IMR-90 (cell line): ENCODE results near the gene MCF2L. TPM values are rescaled to one million over a fixed set of nuclear protein-coding genes. Genes with fewer than 3 reads are reported as not detected.

Experiments used
- ATAC-seq: fragments of 200-7000 bp; cut with Tn5 transposase; 2 replicates; pipeline ENCODE4 v1.9.1; 2020; ENCODE audit warnings: low read depth, mild to moderate bottlenecking, moderate library complexity
- BruUV-seq: library from RNA; stranded (reverse); fragments of 400-500 nt; replicated peaks from 2 replicates; lab custom pipeline; 2021; lab: Mats Ljungman, UMichigan
- CTCF ChIA-PET: fragments of 300-600 bp; formaldehyde crosslinking; extraction: SDS; loops from one replicate; lab custom pipeline; 2021; ENCODE audit warnings: antibody characterized with exemption; lab: Yijun Ruan, JAX
- POLR2A ChIA-PET: fragments of 300-600 bp; sonication (Branson Sonifier 250); formaldehyde crosslinking; loops from one replicate; lab custom pipeline; 2022; ENCODE audit warnings: antibody characterized with exemption; ENCODE audit not compliant: unreplicated experiment; lab: Charles Lee
- DNase-seq: peaks from one replicate; pipeline ENCODE4 v3.0.0; 2013
- H2AFZ ChIP-seq: replicated peaks from 2 replicates; pipeline ENCODE3; 2013; ENCODE audit warnings: low read length, mild to moderate bottlenecking; ENCODE audit not compliant: poor library complexity
- H2AK5ac ChIP-seq: 2 replicates; pipeline ENCODE4 v1.6.1; 2013; ENCODE audit warnings: low read depth, low read length, inconsistent platforms
- H2AK9ac ChIP-seq: replicated peaks from 2 replicates; pipeline ENCODE3; 2013; ENCODE audit warnings: mild to moderate bottlenecking, low read depth, low read length, moderate library complexity; ENCODE audit not compliant: poor library complexity
- H2BK120ac ChIP-seq: 2 replicates; pipeline ENCODE4 v1.6.1; 2013; ENCODE audit warnings: low read depth, low read length, inconsistent platforms
- H2BK15ac ChIP-seq: 3 replicates; pipeline ENCODE4 v1.6.1; 2013; ENCODE audit warnings: low read depth, low read length, inconsistent platforms
- H2BK20ac ChIP-seq: 2 replicates; pipeline ENCODE4 v1.6.1; 2013; ENCODE audit warnings: low read depth, mild to moderate bottlenecking, inconsistent platforms, low read length, moderate library complexity
- H2BK5ac ChIP-seq: 2 replicates; pipeline ENCODE4 v1.6.1; 2013; ENCODE audit warnings: mild to moderate bottlenecking, low read depth, low read length, inconsistent platforms; ENCODE audit not compliant: poor library complexity, severe bottlenecking
- H3K14ac ChIP-seq: replicated peaks from 2 replicates; pipeline ENCODE4 v1.6.1; 2013; ENCODE audit warnings: low read depth, low read length, inconsistent platforms
- H3K18ac ChIP-seq: 2 replicates; pipeline ENCODE4 v1.6.1; 2013; ENCODE audit warnings: low read depth, low read length, control low read depth
- H3K23ac ChIP-seq: 2 replicates; pipeline ENCODE4 v1.6.1; 2013; ENCODE audit warnings: low read depth, low read length, inconsistent platforms
- H3K27ac ChIP-seq: 2 replicates; pipeline ENCODE4 v1.5.1; 2013; ENCODE audit warnings: mild to moderate bottlenecking, control low read depth, low read length; ENCODE audit not compliant: insufficient read depth
- H3K27me3 ChIP-seq: 2 replicates; pipeline ENCODE4 v1.6.1; 2013; ENCODE audit warnings: low read length; ENCODE audit not compliant: control insufficient read depth, insufficient read depth
- H3K36me3 ChIP-seq: 2 replicates; pipeline ENCODE4 v1.6.1; 2013; ENCODE audit warnings: low read length, mixed read lengths; ENCODE audit not compliant: control insufficient read depth, insufficient read depth
- H3K4ac ChIP-seq: 2 replicates; pipeline ENCODE4 v1.6.1; 2013; ENCODE audit warnings: low read depth, low read length, inconsistent platforms
- H3K4me1 ChIP-seq: 2 replicates; pipeline ENCODE4 v1.6.1; 2013; ENCODE audit warnings: low read length, mixed read lengths; ENCODE audit not compliant: control insufficient read depth, insufficient read depth
- H3K4me2 ChIP-seq: 2 replicates; pipeline ENCODE4 v1.6.1; 2013; ENCODE audit warnings: low read depth, mild to moderate bottlenecking, control low read depth, low read length, moderate library complexity
- H3K4me3 ChIP-seq: 2 replicates; pipeline ENCODE4 v1.5.1; 2013; ENCODE audit warnings: low read depth, mild to moderate bottlenecking, control low read depth, low read length, moderate library complexity; ENCODE audit not compliant: insufficient read depth
- H3K56ac ChIP-seq: 2 replicates; pipeline ENCODE4 v1.6.1; 2013; ENCODE audit warnings: low read length, inconsistent platforms; ENCODE audit not compliant: insufficient read depth; ENCODE audit errors: extremely low read depth
- H3K79me1 ChIP-seq, 2 experiments: 2 replicates each; pipeline ENCODE4 v1.6.1; 2013; ENCODE audit warnings: low read length in 2 of 2, inconsistent platforms in 1 of 2, low read depth in 1 of 2
- H3K9ac ChIP-seq: 2 replicates; pipeline ENCODE4 v1.6.1; 2013; ENCODE audit warnings: low read depth, low read length, control low read depth
- H3K9me1 ChIP-seq: 2 replicates; pipeline ENCODE4 v1.6.1; 2013; ENCODE audit warnings: low read length, inconsistent platforms; ENCODE audit not compliant: insufficient read depth
- H3K9me3 ChIP-seq: 2 replicates; pipeline ENCODE4 v1.6.1; 2013; ENCODE audit warnings: low read length; ENCODE audit not compliant: control insufficient read depth, insufficient read depth
- H4K20me1 ChIP-seq: 2 replicates; pipeline ENCODE4 v1.6.1; 2013; ENCODE audit warnings: low read length, inconsistent platforms; ENCODE audit not compliant: insufficient read depth
- H4K5ac ChIP-seq: 2 replicates; pipeline ENCODE4 v1.6.1; 2013; ENCODE audit warnings: mild to moderate bottlenecking, low read depth, low read length, control low read depth
- H4K8ac ChIP-seq, 2 experiments: 2 replicates each; pipeline ENCODE4 v1.6.1; 2013; ENCODE audit warnings: low read depth in 2 of 2, low read length in 2 of 2, control low read depth in 1 of 2, inconsistent platforms in 1 of 2
- H4K91ac ChIP-seq: 2 replicates; pipeline ENCODE4 v1.6.1; 2013; ENCODE audit warnings: low read depth, low read length, inconsistent platforms; ENCODE audit not compliant: insufficient read depth
- CEBPB ChIP-seq: IDR thresholded peaks from 2 replicates; pipeline ENCODE4 v1.6.1; 2012; ENCODE audit warnings: low read depth, low read length, improper control_type of control experiment
- CTCF ChIP-seq: conservative IDR thresholded peaks from 2 replicates; pipeline ENCODE4 v1.5.1; 2012; ENCODE audit warnings: mild to moderate bottlenecking, low read depth, low read length, improper control_type of control experiment
- ELK1 ChIP-seq: fragments of 150-350 bp; IDR thresholded peaks from 2 replicates; pipeline ENCODE4 v1.6.1; 2016; ENCODE audit warnings: low read depth, mild to moderate bottlenecking, low read length, moderate library complexity, borderline replicate concordance
- MAZ ChIP-seq: IDR thresholded peaks from 2 replicates; pipeline ENCODE4 v1.6.1; 2012; ENCODE audit warnings: low read depth, mild to moderate bottlenecking, low read length, improper control_type of control experiment, moderate library complexity, borderline replicate concordance
- NFE2L2 ChIP-seq: fragments of 150-350 bp; IDR thresholded peaks from 2 replicates; pipeline ENCODE4 v1.6.1; 2016; ENCODE audit warnings: low read depth, mild to moderate bottlenecking, low read length
- POLR2A ChIP-seq: IDR thresholded peaks from 2 replicates; pipeline ENCODE4 v1.6.1; 2012; ENCODE audit warnings: mild to moderate bottlenecking, low read depth, low read length
- RAD21 ChIP-seq: IDR thresholded peaks from 2 replicates; pipeline ENCODE4 v1.6.1; 2012; ENCODE audit warnings: low read length, improper control_type of control experiment
- RCOR1 ChIP-seq: IDR thresholded peaks from 2 replicates; pipeline ENCODE4 v1.6.1; 2012; ENCODE audit warnings: mild to moderate bottlenecking, low read length, improper control_type of control experiment; ENCODE audit not compliant: insufficient replicate concordance
- RFX5 ChIP-seq: IDR thresholded peaks from 2 replicates; pipeline ENCODE4 v1.8.0; 2012; ENCODE audit warnings: low read depth, mild to moderate bottlenecking, low read length, moderate library complexity
- SMC3 ChIP-seq: fragments of 150-350 bp; IDR thresholded peaks from 2 replicates; pipeline ENCODE4 v1.6.1; 2016; ENCODE audit warnings: low read depth, mild to moderate bottlenecking, antibody characterized with exemption, low read length, moderate library complexity
- WGBS, 2 experiments: methylation state at CpG; one replicate each; pipeline versions ENCODE4 v1.1.5 to v1.1.7; 2013; ENCODE audit warnings: missing lambda C conversion rate in 2 of 2; ENCODE audit not compliant: insufficient read length in 1 of 2; ENCODE audit errors: extremely low coverage in 2 of 2; 5-methylcytosine and 5-hydroxymethylcytosine counted together
- dilution Hi-C: fragments of 300-500 bp; cut with HindIII; formaldehyde crosslinking; loops from one replicate; pipeline ENCODE4 v1.14.3; 2018; ENCODE audit warnings: low sequenced_read_pairs; ENCODE audit not compliant: unreplicated experiment
- in situ Hi-C: fragments of 300-500 bp; cut with MboI; formaldehyde crosslinking; loops from 3 replicates; pipeline ENCODE4 v1.14.3; 2019; ENCODE audit warnings: low sequenced_read_pairs, inconsistent platforms, mixed read lengths
- intact Hi-C: fragments of 100-400 bp; cut with micrococcal nuclease; formaldehyde crosslinking; loops from 2 replicates; pipeline ENCODE4 v1.10.0; 2022
- polyA plus RNA-seq, 3 experiments: library from polyadenylated mRNA; depleted of rRNA; stranded (reverse); fragments of >200 nt; gene quantifications; 2 replicates each; pipeline ENCODE4 v1.2.3, GENCODE V29; 2012; ENCODE audit warnings: low replicate concordance in 1 of 3
- total RNA-seq: library from RNA; depleted of rRNA; stranded (reverse); fragments of >200 nt; gene quantifications from 2 replicates; pipeline ENCODE4 v1.2.3, GENCODE V29; 2012

Gene MCF2L
- total and polyA plus RNA-seq, 2 of the 4 experiments (the other 2 are of a cell fraction) = 0.18 TPM; not detected in 1

GRCh38 chr13:113034451-113035212 lies 65.6 kb downstream of the MCF2L start:
- Histone ChIP-seq H2AK9ac (peak overlapping the region; percentile 12), H3K9me3 (no peaks in the 10 kb centered on the region), H2BK5ac (no peak overlapping the region), H3K14ac (no peak overlapping the region), H3K27ac (no peak overlapping the region), H3K79me1 (no peaks in the 10 kb centered on the region), H4K8ac (no peak overlapping the region), H2AK5ac (no peak overlapping the region), H3K4me3 (no peak overlapping the region), H3K23ac (no peak overlapping the region), H3K56ac (no peak overlapping the region), H2BK15ac (no peak overlapping the region), H4K5ac (no peak overlapping the region), H3K18ac (no peak overlapping the region), H2AFZ (peak overlapping the region; percentile 6), H2BK120ac (no peak overlapping the region), H3K4ac (no peak overlapping the region), H3K4me1 (no peaks in the 10 kb centered on the region), H3K27me3 (peaks cover 9% of the 10 kb centered on the region), H2BK20ac (no peak overlapping the region), H3K36me3 (no peaks in the 10 kb centered on the region), H3K9me1 (no peaks in the 10 kb centered on the region), H3K4me2 (no peak overlapping the region), H3K9ac (no peak overlapping the region), H4K91ac (no peak overlapping the region), H4K20me1 (no peaks in the 10 kb centered on the region)
- DNase-seq (peak; percentile 56), ATAC-seq (peak; percentile 96)
- intact Hi-C loops = loop anchor here (1.0 to 5.0 kb wide), 2 partner anchors 183 to 360 kb away; no protein-coding TSS in a partner anchor
- in situ Hi-C loops = loop anchor here (5.0 kb wide), 1 partner anchor 198 kb away; no protein-coding TSS in a partner anchor
- ChIA-PET CTCF (interaction anchor here (0.7 to 0.9 kb wide), 2 partner anchors 358 to 360 kb away, joined by 3 to 8 read pairs; no protein-coding TSS in a partner anchor), POLR2A (no interaction called here)
- dilution Hi-C loops = no loop called here
- WGBS, 2 experiments = 68% methylated on average over 19 of the region's 35 CpGs; no CpG with 5 or more reads in 1 of the 2 experiments
- no TSS peak for BruUV-seq
- peak; percentile 24; the same call in 1 of the 2 replicates for TF ChIP-seq MAZ
- TF ChIP-seq RCOR1 = no peak
- no peak for TF ChIP-seq NFE2L2
- peak; percentile 80 for TF ChIP-seq CEBPB
- TF ChIP-seq CTCF = peak; percentile 81
- TF ChIP-seq POLR2A = no peak
- peak; percentile 89 for TF ChIP-seq RAD21
- TF ChIP-seq RFX5 = no peak
- TF ChIP-seq ELK1 = no peak
- peak; percentile 82 for TF ChIP-seq SMC3
